HepG2 (cell line): ENCODE data around the gene PTGIS. TPM values are rescaled to one million over a fixed set of nuclear protein-coding genes. Genes with fewer than 3 reads are reported as not detected.

Experiments
- ATAC-seq: fragments of 200-7000 bp; cut with Tn5 transposase; 3 replicates; pipeline ENCODE4 v1.9.1; 2020; ENCODE audit warnings: mild to moderate bottlenecking, moderate library complexity
- BruUV-seq: library from RNA; stranded (reverse); fragments of 400-500 nt; replicated peaks from 2 replicates; lab custom pipeline; 2021; lab: Mats Ljungman, UMichigan
- CTCF ChIA-PET: fragments of 300-600 bp; formaldehyde crosslinking; extraction: SDS; loops from one replicate; lab custom pipeline; 2021; ENCODE audit warnings: low total read pairs, inconsistent platforms, low intra/inter-chr PET ratio; lab: Yijun Ruan, JAX
- POLR2A ChIA-PET: fragments of 350-600 bp; sonication (Branson Sonifier 250); formaldehyde crosslinking; loops from one replicate; lab custom pipeline; 2020; ENCODE audit warnings: antibody characterized with exemption, inconsistent platforms; lab: Yijun Ruan, JAX
- DNase-seq: peaks from one replicate; pipeline ENCODE4 v3.0.0-alpha.2; 2015; ENCODE audit warnings: low spot score
- FAIRE-seq: peaks from 3 replicates; lab custom pipeline; 2011; peaks lifted over from hg19 to GRCh38; lab: Jason Lieb, UNC
- H2AFZ ChIP-seq: one replicate; pipeline ENCODE4 v1.6.1; 2011; ENCODE audit warnings: low read length, inconsistent platforms
- H3K27ac ChIP-seq: fragments of 300-600 bp; 3 replicates; pipeline ENCODE4 v1.8.0; 2011; ENCODE audit warnings: mixed run types, mild to moderate bottlenecking, mixed read lengths, low read length, inconsistent platforms; ENCODE audit not compliant: insufficient read depth; ENCODE audit errors: extremely low read length
- H3K27me3 ChIP-seq, 2 experiments: fragments of 200-600 bp in 1 of 2; 2 replicates in 1 of 2; 3 replicates in 1 of 2; pipeline versions ENCODE4 v1.6.0 to v1.8.0; 2011; ENCODE audit warnings: low read length in 2 of 2, mild to moderate bottlenecking in 2 of 2, moderate library complexity in 2 of 2, inconsistent platforms in 1 of 2; ENCODE audit not compliant: insufficient read depth in 2 of 2, control insufficient read depth in 1 of 2
- H3K36me3 ChIP-seq, 2 experiments: fragments of 200-600 bp in 1 of 2; replicated peaks in 1 of 2; 2 replicates in 1 of 2; 3 replicates in 1 of 2; pipeline versions ENCODE4 v1.5.1 to v1.8.0; 2011; ENCODE audit warnings: low read length in 2 of 2, inconsistent platforms in 1 of 2; ENCODE audit not compliant: insufficient read depth in 2 of 2, control insufficient read depth in 1 of 2
- H3K4me1 ChIP-seq: 2 replicates; pipeline ENCODE4 v1.5.1; 2012; ENCODE audit warnings: low read length, inconsistent platforms; ENCODE audit not compliant: insufficient read depth
- H3K4me2 ChIP-seq: 2 replicates; pipeline ENCODE4 v1.6.0; 2011; ENCODE audit warnings: low read depth, low read length, inconsistent platforms
- H3K4me3 ChIP-seq, 3 experiments: fragments of 200-600 bp in 1 of 3; sonication (generic), shearing (Covaris generic) in 1 of 3; replicated peaks in 1 of 3; 2 replicates each; pipeline ENCODE4 v1.5.1; 2011 to 2016; ENCODE audit warnings: low read length in 3 of 3, inconsistent platforms in 2 of 3, low read depth in 2 of 3, mild to moderate bottlenecking in 2 of 3, control low read depth in 1 of 3, mixed read lengths in 1 of 3; ENCODE audit not compliant: insufficient read depth in 1 of 3
- H3K79me2 ChIP-seq: one replicate; pipeline ENCODE4 v1.6.1; 2011; ENCODE audit warnings: low read length, inconsistent platforms; ENCODE audit not compliant: insufficient read depth
- H3K9ac ChIP-seq: 2 replicates; pipeline ENCODE4 v1.6.0; 2011; ENCODE audit warnings: mild to moderate bottlenecking, low read depth, low read length, inconsistent platforms; ENCODE audit not compliant: insufficient read depth
- H3K9me3 ChIP-seq: 2 replicates; pipeline ENCODE4 v1.5.1; 2012; ENCODE audit warnings: mild to moderate bottlenecking, low read length
- H4K20me1 ChIP-seq: 2 replicates; pipeline ENCODE4 v1.6.0; 2011; ENCODE audit warnings: inconsistent platforms, mild to moderate bottlenecking, low read length, moderate library complexity; ENCODE audit not compliant: insufficient read depth
- CBFB ChIP-seq: sonication (generic); formaldehyde crosslinking; IDR thresholded peaks from 2 replicates; pipeline ENCODE4 v1.4.0; 2020; ENCODE audit warnings: missing genetic modification reagents
- DDIT3 ChIP-seq: sonication (generic); formaldehyde crosslinking; IDR thresholded peaks from 2 replicates; pipeline ENCODE4 v1.4.0; 2020; ENCODE audit warnings: mild to moderate bottlenecking, missing genetic modification reagents
- DZIP1 ChIP-seq: sonication (generic); formaldehyde crosslinking; IDR thresholded peaks from 2 replicates; pipeline ENCODE4 v1.5.0; 2020; ENCODE audit warnings: mild to moderate bottlenecking, missing genetic modification reagents
- FUBP1 ChIP-seq: sonication (generic); formaldehyde crosslinking; IDR thresholded peaks from 2 replicates; pipeline ENCODE4 v1.5.1; 2020; ENCODE audit warnings: missing genetic modification reagents, mild to moderate bottlenecking, borderline replicate concordance
- HOXA9 ChIP-seq: sonication (generic); formaldehyde crosslinking; IDR thresholded peaks from 2 replicates; pipeline ENCODE4 v1.8.1; 2022; ENCODE audit warnings: missing genetic modification reagents, mild to moderate bottlenecking, moderate library complexity, borderline replicate concordance
- KDM2A ChIP-seq: sonication (generic); formaldehyde crosslinking; IDR thresholded peaks from 2 replicates; pipeline ENCODE4 v1.4.0; 2020; ENCODE audit warnings: low read depth, missing genetic modification reagents, borderline replicate concordance
- MLXIP ChIP-seq: sonication (generic); formaldehyde crosslinking; IDR thresholded peaks from 2 replicates; pipeline ENCODE4 v1.9.0; 2021; ENCODE audit warnings: missing genetic modification reagents, borderline replicate concordance
- RELA ChIP-seq: sonication (generic); formaldehyde crosslinking; IDR thresholded peaks from 2 replicates; pipeline ENCODE4 v1.4.0; 2020; ENCODE audit warnings: missing genetic modification reagents
- SALL1 ChIP-seq: sonication (generic); formaldehyde crosslinking; IDR thresholded peaks from 2 replicates; pipeline ENCODE4 v1.8.0; 2022; ENCODE audit warnings: mild to moderate bottlenecking, missing genetic modification reagents
- THRA ChIP-seq: sonication (generic); formaldehyde crosslinking; IDR thresholded peaks from 2 replicates; pipeline ENCODE4 v1.4.0; 2020; ENCODE audit warnings: missing genetic modification reagents, borderline replicate concordance
- ZBTB8A ChIP-seq: sonication (generic); formaldehyde crosslinking; IDR thresholded peaks from 2 replicates; pipeline ENCODE4 v1.4.0; 2020; ENCODE audit warnings: mild to moderate bottlenecking, low read depth, missing genetic modification reagents, borderline replicate concordance
- ZNF431 ChIP-seq: sonication (generic); formaldehyde crosslinking; IDR thresholded peaks from 2 replicates; pipeline ENCODE4 v1.9.0; 2022; ENCODE audit warnings: missing genetic modification reagents, low read depth, mild to moderate bottlenecking, borderline replicate concordance
- ZNF644 ChIP-seq: IDR thresholded peaks from 2 replicates; pipeline ENCODE4 v1.6.1; 2016; ENCODE audit warnings: low read depth
- ZNF747 ChIP-seq: sonication (generic); formaldehyde crosslinking; IDR thresholded peaks from 2 replicates; pipeline ENCODE4 v1.8.1; 2023; ENCODE audit warnings: missing genetic modification reagents, mild to moderate bottlenecking, borderline replicate concordance
- ZNF782 ChIP-seq: sonication (generic); formaldehyde crosslinking; IDR thresholded peaks from 2 replicates; pipeline ENCODE4 v1.4.0; 2020; ENCODE audit warnings: missing genetic modification reagents, mild to moderate bottlenecking, borderline replicate concordance
- WGBS: methylation state at CpG from one replicate; pipeline ENCODE4 v1.1.6; 2017; ENCODE audit warnings: low lambda C conversion rate; 5-methylcytosine and 5-hydroxymethylcytosine counted together
- in situ Hi-C: cut with HindIII; loops from 2 replicates; pipeline ENCODE4 v1.10.0; 2017; ENCODE audit warnings: low pct_unique_long_range_greater_than_20kb; ENCODE audit not compliant: extremely low pct_ligation_motif_present
- intact Hi-C: fragments of 100-400 bp; cut with micrococcal nuclease; formaldehyde crosslinking; loops from one replicate; pipeline ENCODE4 v1.10.0; 2022; ENCODE audit not compliant: unreplicated experiment
- polyA plus RNA-seq, 8 experiments: library from polyadenylated mRNA; depleted of rRNA in 3 of 8; stranded (reverse) in 7 of 8; unstranded in 1 of 8; fragments of >200 nt; fragmentation: Illumina TruSeq in 4 of 8; extraction: Trizol in 4 of 8; gene quantifications; 2 replicates each; pipeline versions ENCODE4 v1.2.1 to v1.2.3, GENCODE V29; 2011 to 2016; ENCODE audit warnings: low read depth in 4 of 8, missing spikeins in 1 of 8, mixed read lengths in 1 of 8; ENCODE audit not compliant: insufficient read depth in 1 of 8
- total RNA-seq, 5 experiments: library from RNA; depleted of rRNA; stranded (reverse); fragments of >200 nt; fragmentation: Illumina TruSeq; extraction: Trizol; gene quantifications; 2 replicates each; pipeline ENCODE4 v1.2.3, GENCODE V29; 2016; ENCODE audit warnings: low read depth in 1 of 5

PTGIS gene
- total and polyA plus RNA-seq, 2 of the 13 experiments (the other 11 are each of a cell fraction or from before 2014, with no cell fraction given): not detected

GRCh38 chr20:49599746-49600113 is 31.8 kb upstream of the PTGIS start:
- Histone ChIP-seq H3K9ac (peak overlapping the region; percentile 71), H3K9me3 (no peaks in the 10 kb centered on the region), H3K4me3 (peak overlapping the region; percentile 43 to 73 (median 56)), H3K27me3 (no peaks in the 10 kb centered on the region), H3K4me1 (peaks cover 87% of the 10 kb centered on the region), H3K79me2 (no peaks in the 10 kb centered on the region), H2AFZ (no peak overlapping the region), H3K4me2 (peak overlapping the region; percentile 96), H3K27ac (peak overlapping the region; percentile 72), H4K20me1 (no peaks in the 10 kb centered on the region), H3K36me3 (no peaks in the 10 kb centered on the region)
- CTCF ChIA-PET: interaction anchor here (1.2 kb wide), 2 partner anchors 9 to 58 kb away, joined by 3 to 4 read pairs; no protein-coding TSS in a partner anchor
- POLR2A ChIA-PET: interaction anchor here (0.5 to 6.8 kb wide), 9 partner anchors 9 to 552 kb away, joined by 3 to 126 read pairs (median 7); no protein-coding TSS in a partner anchor
- no peak for FAIRE-seq
- no peak for DNase-seq
- intact Hi-C loops: loop anchor here (1.0 to 10.0 kb wide), 2 partner anchors 15 to 265 kb away; no protein-coding TSS in a partner anchor
- in situ Hi-C loops: no loop called here
- no TSS peak for BruUV-seq
- no peak for ATAC-seq
- WGBS: 64% methylated on average over 4 of the region's 4 CpGs
- TF ChIP-seq HOXA9 (no peak), RELA (CRISPR knock-in tag) (no peak), ZNF644 (CRISPR knock-in tag) (0 out of 2 replicates have a peak, but pooled peaks have one; percentile 28), DZIP1 (no peak), THRA (CRISPR knock-in tag) (no peak), ZBTB8A (CRISPR knock-in tag) (no peak), ZNF431 (CRISPR knock-in tag) (no peak), CBFB (CRISPR knock-in tag) (no peak), DDIT3 (CRISPR knock-in tag) (no peak), ZNF747 (no peak), MLXIP (no peak), FUBP1 (no peak), KDM2A (no peak), ZNF782 (no peak), SALL1 (no peak)
